VCaP (cell line): ENCODE measurements around the gene ADAM33.

Experiments
- H3K27ac ChIP-seq: fragments of 450-650 bp; 2 replicates; pipeline ENCODE4 v1.5.1; 2017
- CTCF ChIP-seq: fragments of 450-650 bp; conservative IDR thresholded peaks from 2 replicates; pipeline ENCODE4 v1.5.1; 2017; ENCODE audit warnings: mild to moderate bottlenecking, moderate library complexity

The ADAM33 gene

GRCh38 chr20:3727401-3728021 lies 45.7 kb upstream of the ADAM33 start:
- no peak for TF ChIP-seq CTCF
- H3K27ac ChIP-seq: no peak overlapping the region

GRCh38 chr20:3724356-3724755 lies 42.5 kb upstream of the ADAM33 start:
- TF ChIP-seq CTCF: no peak
- H3K27ac ChIP-seq: no peak overlapping the region

- TF ChIP-seq CTCF: no peak
- H3K27ac ChIP-seq: no peak overlapping the region
Measured at GRCh38 chr20:3723284-3723683, 41.5 kb upstream of the ADAM33 start.

GRCh38 chr20:3721912-3722311 lies 40.1 kb upstream of the ADAM33 start:
- no peak for TF ChIP-seq CTCF
- no peak overlapping the region for H3K27ac ChIP-seq

- H3K27ac ChIP-seq: no peak overlapping the region
Measured at GRCh38 chr20:3720626-3721025, 38.8 kb upstream of the ADAM33 start.

GRCh38 chr20:3720068-3720467 lies 38.3 kb upstream of the ADAM33 start:
- no peak overlapping the region for H3K27ac ChIP-seq
- TF ChIP-seq CTCF: no peak

More at GRCh38 chr20:3720626-3721025, 38.8 kb upstream of the ADAM33 start:
- no peak for TF ChIP-seq CTCF

GRCh38 chr20:3719046-3719445 lies 37.2 kb upstream of the ADAM33 start:
- H3K27ac ChIP-seq: no peak overlapping the region
- TF ChIP-seq CTCF: no peak
